ENCODE data around the gene TCERG1L. TPM values are rescaled to one million over a fixed set of nuclear protein-coding genes. Genes with fewer than 3 reads are reported as not detected.

Gene TCERG1L
- total RNA-seq, 2 experiments from 2014 or later: 0.06 TPM; not detected in 1

DNA sequence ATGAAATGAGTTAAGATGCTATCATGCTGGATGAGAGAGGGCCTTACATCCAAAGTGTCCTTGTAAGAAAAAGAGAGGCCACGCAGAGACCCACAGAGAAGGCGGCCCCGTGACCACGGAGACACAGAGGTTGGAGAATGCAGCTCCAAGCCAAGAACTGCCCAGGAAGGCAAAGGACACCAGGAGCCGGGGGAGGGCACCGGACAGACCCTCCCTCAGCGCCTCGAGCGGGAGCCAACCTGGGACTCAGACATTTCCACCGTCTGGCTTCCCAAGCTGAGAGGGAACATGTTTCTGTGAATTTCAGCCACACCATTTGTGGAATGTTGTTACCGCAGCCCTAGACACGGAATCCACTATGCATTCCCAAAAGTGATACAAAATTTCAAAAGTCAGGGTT lies 22.9 kb downstream of the TCERG1L start:
- no peaks in the 10 kb centered on the region for H3K36me3 ChIP-seq (ENCODE audit: insufficient read depth, low read length)
- ATAC-seq (ENCODE audit: poor library complexity) (no peak), DNase-seq (no peak)
- peaks cover 0 to 12% of the 10 kb centered on the region in 2 experiments for H3K9me3 ChIP-seq (ENCODE audit: control insufficient read depth in 1 of 2, insufficient read depth in 1 of 2, low read length in 2 of 2)
- ChIA-PET CTCF (no interaction called here), POLR2A (no interaction called here)
- H3K27ac Mint-ChIP-seq: no peak overlapping the region
- H3K27me3 ChIP-seq (ENCODE audit: control insufficient read depth in 1 of 2, insufficient read depth in 2 of 2, low read length in 2 of 2): no peaks in the 10 kb centered on the region
- H3K4me3 Mint-ChIP-seq: no peak overlapping the region
- H3K9me3 Mint-ChIP-seq: no peaks in the 10 kb centered on the region
- no peak overlapping the region for H3K4me3 ChIP-seq (ENCODE audit: low read length)
- intact Hi-C loops (cut with DNase I, micrococcal nuclease): no loop called here
- TF ChIP-seq, protein P1, sequence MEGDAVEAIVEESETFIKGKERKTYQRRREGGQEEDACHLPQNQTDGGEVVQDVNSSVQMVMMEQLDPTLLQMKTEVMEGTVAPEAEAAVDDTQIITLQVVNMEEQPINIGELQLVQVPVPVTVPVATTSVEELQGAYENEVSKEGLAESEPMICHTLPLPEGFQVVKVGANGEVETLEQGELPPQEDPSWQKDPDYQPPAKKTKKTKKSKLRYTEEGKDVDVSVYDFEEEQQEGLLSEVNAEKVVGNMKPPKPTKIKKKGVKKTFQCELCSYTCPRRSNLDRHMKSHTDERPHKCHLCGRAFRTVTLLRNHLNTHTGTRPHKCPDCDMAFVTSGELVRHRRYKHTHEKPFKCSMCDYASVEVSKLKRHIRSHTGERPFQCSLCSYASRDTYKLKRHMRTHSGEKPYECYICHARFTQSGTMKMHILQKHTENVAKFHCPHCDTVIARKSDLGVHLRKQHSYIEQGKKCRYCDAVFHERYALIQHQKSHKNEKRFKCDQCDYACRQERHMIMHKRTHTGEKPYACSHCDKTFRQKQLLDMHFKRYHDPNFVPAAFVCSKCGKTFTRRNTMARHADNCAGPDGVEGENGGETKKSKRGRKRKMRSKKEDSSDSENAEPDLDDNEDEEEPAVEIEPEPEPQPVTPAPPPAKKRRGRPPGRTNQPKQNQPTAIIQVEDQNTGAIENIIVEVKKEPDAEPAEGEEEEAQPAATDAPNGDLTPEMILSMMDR (IDR thresholded peaks at IDR 0.05): no peak
- H3K27ac ChIP-seq (ENCODE audit: low read depth in 1 of 2, low read length in 2 of 2): no peak overlapping the region
- no peaks in the 10 kb centered on the region for H3K4me1 ChIP-seq (ENCODE audit: insufficient read depth, low read length)
- H3K27me3 Mint-ChIP-seq: no peaks in the 10 kb centered on the region
- H3K4me1 Mint-ChIP-seq (ENCODE audit: low read depth): no peaks in the 10 kb centered on the region
- H3K36me3 Mint-ChIP-seq (ENCODE audit: low read depth): no peaks in the 10 kb centered on the region

DNA sequence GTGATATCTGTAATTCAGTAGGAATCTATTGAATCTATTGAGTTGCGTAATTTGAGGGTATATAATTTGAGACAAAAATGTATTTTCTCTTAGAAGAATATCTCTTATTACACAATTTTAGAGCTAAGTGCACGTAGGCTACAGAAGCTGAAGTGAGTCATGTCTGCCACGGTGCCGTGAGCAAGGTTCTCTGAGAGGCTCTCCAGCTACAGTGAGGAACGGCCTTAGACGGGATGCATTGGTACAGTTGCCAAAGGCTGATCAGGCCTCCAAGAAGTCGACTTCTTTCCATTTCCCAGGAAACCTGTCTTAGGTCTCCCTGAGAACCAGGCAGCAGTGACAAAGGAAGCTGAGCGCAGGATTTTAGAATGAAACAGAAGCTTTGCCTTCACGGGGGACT lies 28.6 kb downstream of the TCERG1L start:
- ATAC-seq (ENCODE audit: poor library complexity): no peak
- H3K36me3 ChIP-seq (ENCODE audit: insufficient read depth, low read length): no peaks in the 10 kb centered on the region
- Mint-ChIP-seq H3K36me3 (ENCODE audit: low read depth) (no peaks in the 10 kb centered on the region), H3K4me1 (ENCODE audit: low read depth) (no peaks in the 10 kb centered on the region), H3K27me3 (no peaks in the 10 kb centered on the region), H3K27ac (no peak overlapping the region), H3K9me3 (no peaks in the 10 kb centered on the region), H3K4me3 (no peak overlapping the region)
- no peaks in the 10 kb centered on the region for H3K27me3 ChIP-seq (ENCODE audit: control insufficient read depth in 1 of 2, insufficient read depth in 2 of 2, low read length in 2 of 2)
- H3K9me3 ChIP-seq (ENCODE audit: control insufficient read depth in 1 of 2, insufficient read depth in 1 of 2, low read length in 2 of 2): peaks cover 0 to 19% of the 10 kb centered on the region in 2 experiments
- no peak overlapping the region for H3K4me3 ChIP-seq (ENCODE audit: low read length)
- H3K27ac ChIP-seq (ENCODE audit: low read depth in 1 of 2, low read length in 2 of 2): no peak overlapping the region
- CTCF ChIA-PET: no interaction called here
- no peaks in the 10 kb centered on the region for H3K4me1 ChIP-seq (ENCODE audit: insufficient read depth, low read length)
- TF ChIP-seq, protein P1 (IDR thresholded peaks at IDR 0.05): no peak
- DNase-seq: no peak
- POLR2A ChIA-PET: no interaction called here
- intact Hi-C loops (cut with DNase I, micrococcal nuclease): no loop called here

DNA sequence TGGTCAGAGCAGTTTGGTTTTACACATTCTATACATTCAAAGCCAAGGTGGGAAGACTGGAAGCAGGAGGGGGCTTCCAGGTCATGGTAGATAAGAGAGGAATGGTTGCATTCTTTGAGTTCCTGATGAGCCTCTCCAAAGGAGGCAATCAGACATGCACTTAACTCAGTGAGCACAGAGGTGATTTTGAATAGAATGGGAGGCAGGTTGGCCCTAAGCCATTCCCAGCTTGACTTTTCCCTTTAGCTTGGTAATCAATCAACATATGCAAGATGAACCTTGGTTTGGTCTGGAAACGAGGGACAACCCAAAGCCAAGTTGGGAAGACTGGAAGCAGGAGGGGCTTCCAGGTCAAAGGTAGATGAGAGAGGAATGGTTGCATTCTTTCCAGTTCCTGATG lies 31.4 kb downstream of the TCERG1L start:
- Mint-ChIP-seq H3K36me3 (ENCODE audit: low read depth) (no peaks in the 10 kb centered on the region), H3K4me1 (ENCODE audit: low read depth) (no peaks in the 10 kb centered on the region), H3K27me3 (no peaks in the 10 kb centered on the region), H3K9me3 (no peaks in the 10 kb centered on the region), H3K27ac (no peak overlapping the region), H3K4me3 (no peak overlapping the region)
- DNase-seq: no peak
- ChIA-PET CTCF (no interaction called here), POLR2A (interaction anchor here (0.6 kb wide), 1 partner anchor 758 kb away, joined by 3 read pairs; no protein-coding TSS in a partner anchor)
- no peak overlapping the region for H3K4me3 ChIP-seq (ENCODE audit: low read length)
- TF ChIP-seq, protein P1 (IDR thresholded peaks at IDR 0.05): no peak
- no peaks in the 10 kb centered on the region for H3K36me3 ChIP-seq (ENCODE audit: insufficient read depth, low read length)
- H3K27ac ChIP-seq (ENCODE audit: low read depth in 1 of 2, low read length in 2 of 2): no peak overlapping the region
- intact Hi-C loops (cut with DNase I, micrococcal nuclease): no loop called here
- no peaks in the 10 kb centered on the region for H3K27me3 ChIP-seq (ENCODE audit: control insufficient read depth in 1 of 2, insufficient read depth in 2 of 2, low read length in 2 of 2)
- ATAC-seq (ENCODE audit: poor library complexity): no peak
- H3K4me1 ChIP-seq (ENCODE audit: insufficient read depth, low read length): no peaks in the 10 kb centered on the region
- peaks cover 0 to 23% of the 10 kb centered on the region in 2 experiments for H3K9me3 ChIP-seq (ENCODE audit: control insufficient read depth in 1 of 2, insufficient read depth in 1 of 2, low read length in 2 of 2)

All from CD4-positive, alpha-beta T cell (primary cell).